Measurements from ENCODE around the gene DDX6. TPM values are rescaled to one million over a fixed set of nuclear protein-coding genes. Genes with fewer than 3 reads are reported as not detected.
A peak's percentile ranks its signal among the peaks of the same experiment; 100 is the strongest.

DDX6 gene
- total and polyA plus RNA-seq, 9 of the 15 experiments (the other 6 are each of a cell fraction or from before 2014, with no cell fraction given) = 10.0 to 102 (median 58.2) TPM

- TF ChIP-seq HNRNPL (IDR thresholded peaks at IDR 0.05; ENCODE audit: low read depth, low read length) (no peak), CUX1 (CRISPR knock-in tag; IDR thresholded peaks at IDR 0.05) (no peak), HMGN3 (IDR thresholded peaks at IDR 0.05; ENCODE audit: borderline replicate concordance, extremely low read depth, insufficient read length, low read depth, low read length) (no peak), ZBTB12 (CRISPR knock-in tag; IDR thresholded peaks at IDR 0.05) (no peak), MCM3 (IDR thresholded peaks at IDR 0.05) (no peak), E2F3 (CRISPR knock-in tag; IDR thresholded peaks at IDR 0.05) (no peak), FIP1L1 (IDR thresholded peaks at IDR 0.05; ENCODE audit: low read depth, low read length, poor library complexity, severe bottlenecking) (no peak), MYNN (IDR thresholded peaks at IDR 0.05) (peak; percentile 84), MYNN (CRISPR knock-in tag; IDR thresholded peaks at IDR 0.05) (no peak), SIRT6 (IDR thresholded peaks at IDR 0.05; ENCODE audit: low read depth, low read length) (no peak), E2F8 (IDR thresholded peaks at IDR 0.05; ENCODE audit: low read depth, partially characterized antibody) (no peak), CEBPG (CRISPR knock-in tag; IDR thresholded peaks at IDR 0.05) (no peak), CEBPG (tag; conservative IDR thresholded peaks at IDR 0.05 in 1 of 2, IDR thresholded peaks at IDR 0.05 in 1 of 2) (no peak), PPARD (CRISPR knock-in tag; IDR thresholded peaks at IDR 0.05) (no peak), NCOA6 (IDR thresholded peaks at IDR 0.05) (no peak), USF2 (CRISPR knock-in tag; IDR thresholded peaks at IDR 0.05) (no peak)
Observed at GRCh38 chr11:118789501-118790356, 1.2 kb downstream of the DDX6 start (continued).

Measured in K562 (cell line).